GM18511 (cell line): Measurements from ENCODE around the gene LAIR1.
"Not testable (repeated sequence)": the region's sequence is repeated elsewhere in the genome, so short reads cannot be mapped to it uniquely, and the experiment has no call there.

Source experiments
- ATAC-seq: cut with Tn5 transposase; IDR thresholded peaks from one replicate; pipeline ENCODE4 v1.9.1; 2021; ENCODE audit warnings: mild to moderate bottlenecking, moderate library complexity; ENCODE audit not compliant: unreplicated experiment

LAIR1 gene

GRCh38 chr19:54376610-54377285, 12.0 kb upstream of the LAIR1 start:
- ATAC-seq = no peak

- ATAC-seq = not testable (repeated sequence)
Measured at GRCh38 chr19:54375181-54375938, 10.6 kb upstream of the LAIR1 start.

GRCh38 chr19:54373781-54374631, 9.3 kb upstream of the LAIR1 start:
- no peak for ATAC-seq

- not testable (repeated sequence) for ATAC-seq
Measured at GRCh38 chr19:54371453-54371852, 6.7 kb upstream of the LAIR1 start.

- ATAC-seq = not testable (repeated sequence)
Measured at GRCh38 chr19:54370434-54370796, 5.7 kb upstream of the LAIR1 start.

GRCh38 chr19:54369688-54370433, 5.1 kb upstream of the LAIR1 start:
- ATAC-seq = not testable (repeated sequence)

- no peak for ATAC-seq
Measured at GRCh38 chr19:54369082-54369687, 4.5 kb upstream of the LAIR1 start.

GRCh38 chr19:54366811-54367210, 2.1 kb upstream of the LAIR1 start:
- no peak for ATAC-seq

GRCh38 chr19:54365798-54366197, 1.1 kb upstream of the LAIR1 start:
- ATAC-seq = not testable (repeated sequence)

- ATAC-seq = not testable (repeated sequence)
Measured at GRCh38 chr19:54361680-54362422, 2.9 kb downstream of the LAIR1 start.

GRCh38 chr19:54359149-54359820, 5.4 kb downstream of the LAIR1 start:
- ATAC-seq = peak; percentile 54

GRCh38 chr19:54357381-54357780, 7.3 kb downstream of the LAIR1 start:
- no peak for ATAC-seq

GRCh38 chr19:54356444-54357056, 8.2 kb downstream of the LAIR1 start:
- no peak for ATAC-seq

GRCh38 chr19:54355675-54356074, 9.1 kb downstream of the LAIR1 start:
- no peak for ATAC-seq

- ATAC-seq = no peak
Measured at GRCh38 chr19:54354761-54355160, 10.0 kb downstream of the LAIR1 start.

GRCh38 chr19:54352546-54352945, 12.2 kb downstream of the LAIR1 start:
- ATAC-seq = no peak

- ATAC-seq = no peak
Measured at GRCh38 chr19:54352041-54352440, 12.7 kb downstream of the LAIR1 start.

- ATAC-seq = no peak
Measured at GRCh38 chr19:54351474-54351873, 13.3 kb downstream of the LAIR1 start.

GRCh38 chr19:54345938-54346386, 18.8 kb downstream of the LAIR1 start:
- ATAC-seq = no peak
